SW480 (cell line): ENCODE measurements around the gene SIGLEC1.

Source experiments
- DNase-seq: peaks from one replicate; pipeline ENCODE4 v3.0.0-alpha.2; 2016; ENCODE audit warnings: low spot score

The SIGLEC1 gene

DNA sequence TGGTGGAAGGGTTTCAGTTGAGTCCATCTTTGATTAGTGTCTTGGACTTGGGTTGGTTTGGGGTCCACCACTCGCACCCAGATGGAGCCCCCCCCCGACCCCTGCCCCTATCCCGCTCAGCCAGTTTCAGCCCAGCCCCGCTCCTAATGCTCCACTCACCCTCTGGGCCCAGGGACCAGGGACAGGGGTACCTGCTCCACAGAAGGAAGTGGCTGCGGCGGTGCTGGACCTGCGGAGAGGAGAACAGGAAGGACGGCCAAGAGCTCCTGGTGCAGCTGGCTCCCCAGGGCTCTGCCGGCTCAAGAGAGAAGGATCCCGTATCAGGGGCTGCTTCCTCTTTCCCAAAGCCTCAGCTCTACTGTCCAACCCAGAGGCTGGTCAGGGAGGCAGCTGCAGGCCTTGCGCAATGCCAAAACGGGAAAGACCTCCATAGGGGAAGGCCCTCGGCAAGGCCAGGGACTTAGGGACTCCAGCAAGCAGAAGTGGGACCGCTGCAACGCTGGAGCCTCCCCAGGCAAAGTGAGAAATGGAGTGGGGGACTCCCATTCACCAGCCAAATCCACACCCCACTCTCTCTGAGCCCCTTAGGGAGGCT lies at the start of gene SIGLEC1:
SIGLEC1 (minus strand) TSS at position 322 of the 595 bp plus-strand sequence. CDS start 5,472 bp downstream, outside the sequence.
- DNase-seq, result no peak

DNA sequence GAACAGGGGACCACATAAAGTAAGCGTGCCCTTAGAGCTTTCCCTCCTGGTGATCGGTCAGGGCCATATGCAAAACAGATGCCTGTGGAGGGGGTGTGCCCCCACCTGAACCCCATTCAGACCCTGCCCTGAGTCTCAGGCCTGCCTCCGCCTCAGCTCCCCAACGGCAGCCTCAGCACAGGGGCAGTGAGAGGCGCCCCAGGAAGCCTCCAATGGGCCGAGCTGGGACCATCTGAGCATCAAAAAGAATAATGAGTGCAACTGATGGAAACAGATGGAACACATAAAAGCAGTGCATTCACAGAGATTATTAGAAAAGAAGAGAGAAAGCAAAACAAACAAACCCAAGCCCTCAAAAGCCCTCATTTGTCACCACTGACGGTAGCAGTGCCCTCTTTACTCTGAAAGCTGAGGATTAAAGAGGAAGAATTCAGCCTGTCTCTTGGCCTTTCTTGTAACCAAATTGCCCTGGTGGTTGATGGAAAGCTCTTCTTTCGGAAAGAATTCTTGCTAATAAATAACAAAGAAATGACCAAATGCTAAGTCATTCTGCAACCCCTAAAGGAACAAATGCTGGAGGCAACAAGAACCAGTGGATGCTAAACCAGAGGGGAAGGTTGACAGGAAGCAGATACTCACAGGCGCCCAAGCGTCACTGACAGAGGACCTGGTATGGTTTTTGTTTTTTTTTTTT lies 48.4 kb upstream of the SIGLEC1 start:
- no peak for DNase-seq

DNA sequence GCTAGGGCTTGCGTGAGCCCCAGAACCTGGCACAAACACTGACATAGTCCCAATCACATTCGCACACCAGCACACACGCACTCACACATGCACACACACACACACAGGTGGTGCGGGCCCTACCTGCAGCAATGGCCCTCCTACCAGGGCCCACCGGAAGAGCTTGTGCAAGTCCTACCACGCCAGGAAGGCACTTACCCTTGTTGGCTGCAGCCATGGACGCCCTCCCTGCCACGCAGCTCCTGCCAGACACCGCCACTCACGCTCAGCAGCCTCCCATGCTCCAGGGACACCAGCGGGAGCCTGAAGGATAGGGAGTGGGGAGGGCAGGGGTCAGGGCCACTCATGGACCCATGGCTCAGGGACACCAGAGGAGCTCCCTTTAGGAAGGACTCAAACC lies 47.5 kb upstream of the SIGLEC1 start:
- no peak for DNase-seq

DNA sequence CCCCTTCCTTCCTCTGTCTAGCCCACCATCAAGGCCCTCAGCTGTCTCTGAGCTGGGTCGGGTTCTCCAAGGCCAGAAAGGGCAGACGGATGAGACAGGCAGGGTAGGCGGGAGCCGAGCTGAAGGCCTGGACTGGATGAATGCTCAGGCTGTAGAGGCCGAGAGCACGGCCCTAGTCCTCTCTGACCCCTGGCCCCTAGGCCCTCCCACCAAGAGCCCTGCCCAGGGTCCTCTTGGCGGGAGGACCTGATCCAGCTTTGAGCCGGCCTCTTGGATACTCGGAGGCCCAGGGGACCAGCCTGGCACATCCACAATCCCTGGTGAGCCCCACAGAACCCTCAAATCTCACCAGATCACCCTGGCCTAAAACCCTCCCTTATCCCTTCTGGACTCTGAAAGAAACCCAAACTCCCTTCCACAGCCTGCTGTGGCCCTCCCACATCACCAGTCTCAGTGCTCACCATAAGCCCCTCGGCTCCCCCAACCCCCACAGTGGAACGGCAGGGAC lies 47.0 kb upstream of the SIGLEC1 start:
- no peak for DNase-seq

DNA sequence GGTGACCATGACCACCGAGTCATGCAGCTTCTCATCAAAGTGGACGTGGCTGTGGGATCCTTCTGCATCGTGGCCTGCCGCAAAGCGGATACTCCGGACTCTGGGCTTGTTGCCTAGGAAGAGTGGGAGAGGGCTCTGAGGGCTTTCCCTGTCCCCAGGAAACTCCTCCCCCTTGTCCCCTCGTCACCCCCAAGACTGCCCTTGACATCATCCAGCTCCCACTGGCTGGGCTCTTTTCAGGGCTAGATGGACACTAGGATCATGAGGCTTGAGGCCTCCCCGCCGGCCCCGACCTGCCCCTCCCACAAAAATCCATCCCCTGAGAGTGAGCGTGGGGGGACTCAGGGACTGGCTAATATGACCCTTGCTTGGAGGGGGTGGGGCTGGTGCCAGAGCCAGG lies 46.2 kb upstream of the SIGLEC1 start:
- DNase-seq, result no peak

DNA sequence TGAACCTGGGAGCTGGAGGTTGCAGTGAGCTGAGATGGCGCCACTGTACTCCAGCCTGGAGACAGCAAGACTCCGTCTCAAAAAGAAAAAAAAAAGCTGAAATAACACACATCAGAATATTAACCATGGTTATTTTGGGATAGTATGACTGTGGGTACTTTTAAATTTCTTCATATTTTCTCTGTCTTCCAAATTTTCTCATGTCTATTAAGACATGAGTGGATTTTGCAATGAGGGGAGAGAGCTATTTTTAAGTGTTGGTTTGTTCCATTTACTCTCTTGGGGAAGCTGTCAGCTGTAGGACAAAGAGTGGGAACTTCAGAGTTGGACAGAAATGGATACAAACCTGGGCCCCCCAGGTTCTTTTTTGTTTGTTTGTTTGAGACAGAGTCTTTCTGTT lies 44.9 kb upstream of the SIGLEC1 start:
- no peak for DNase-seq

DNA sequence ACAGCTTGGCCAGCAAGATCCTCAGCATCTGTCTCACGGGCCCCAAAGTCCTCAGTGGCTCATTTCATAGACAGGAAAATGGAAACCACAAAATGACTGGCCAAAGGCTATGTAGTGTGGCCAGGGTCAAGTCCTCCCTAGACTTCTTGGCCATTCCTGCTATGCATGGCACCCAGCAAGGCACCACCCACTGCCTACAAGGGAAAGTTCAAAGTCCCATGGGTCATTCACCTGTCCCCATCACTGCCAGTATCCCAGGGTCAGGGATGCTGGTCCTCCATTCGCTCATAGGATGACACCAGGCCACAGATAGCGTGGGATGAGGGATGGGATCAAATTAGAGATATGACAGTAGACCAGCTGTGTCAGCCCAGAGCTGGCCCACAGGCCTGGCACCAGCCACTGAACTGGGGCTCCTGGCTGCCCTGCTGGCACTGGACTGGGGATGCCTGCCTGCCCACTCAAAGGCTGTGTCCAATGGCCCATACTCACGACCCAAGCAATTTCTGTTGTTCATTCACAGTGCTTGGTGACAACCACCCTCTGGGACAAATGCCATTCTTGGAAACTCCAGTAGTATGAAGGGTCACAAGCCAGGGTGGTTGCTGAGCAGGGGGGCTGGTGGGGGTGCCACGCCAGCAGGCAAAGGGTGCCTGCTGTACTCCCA lies 43.5 kb upstream of the SIGLEC1 start:
- no peak for DNase-seq

DNA sequence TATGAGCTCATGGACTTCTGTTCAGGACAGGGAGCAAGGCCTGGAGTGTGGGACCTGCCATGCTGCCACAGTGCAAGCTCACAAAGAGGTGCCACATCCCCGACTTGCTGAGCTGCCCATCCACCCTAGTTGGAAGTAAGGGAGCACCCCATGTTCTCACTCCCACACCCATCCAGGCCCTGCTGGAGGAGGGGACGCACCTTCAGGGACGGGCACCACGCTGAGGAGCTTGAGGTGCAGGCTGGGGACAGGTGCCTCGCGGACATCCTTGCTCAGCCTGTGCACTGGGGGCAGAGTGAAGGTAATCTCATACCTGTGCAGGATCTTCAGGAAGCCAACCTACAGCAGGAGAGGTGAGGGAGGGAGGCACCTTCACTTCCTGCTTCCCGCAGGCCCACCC lies 42.9 kb upstream of the SIGLEC1 start:
- no peak for DNase-seq

DNA sequence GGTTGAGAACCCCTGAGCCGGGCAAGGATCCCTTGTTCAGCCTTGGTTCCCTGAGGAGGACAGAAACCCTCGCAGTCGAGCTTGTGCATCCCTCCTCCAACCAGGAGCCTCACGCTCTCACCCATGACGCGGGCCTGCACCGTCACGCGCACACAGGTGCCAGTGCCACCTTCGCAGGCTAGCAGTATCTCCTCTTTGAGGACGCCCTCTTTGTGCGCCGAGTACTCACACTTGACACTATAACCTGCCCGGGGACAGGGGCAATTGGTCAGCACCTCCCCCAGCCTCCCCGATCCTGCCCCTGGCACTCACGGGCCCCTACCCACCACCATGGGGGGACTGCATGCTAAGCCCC lies 41.9 kb upstream of the SIGLEC1 start:
- no peak for DNase-seq

DNA sequence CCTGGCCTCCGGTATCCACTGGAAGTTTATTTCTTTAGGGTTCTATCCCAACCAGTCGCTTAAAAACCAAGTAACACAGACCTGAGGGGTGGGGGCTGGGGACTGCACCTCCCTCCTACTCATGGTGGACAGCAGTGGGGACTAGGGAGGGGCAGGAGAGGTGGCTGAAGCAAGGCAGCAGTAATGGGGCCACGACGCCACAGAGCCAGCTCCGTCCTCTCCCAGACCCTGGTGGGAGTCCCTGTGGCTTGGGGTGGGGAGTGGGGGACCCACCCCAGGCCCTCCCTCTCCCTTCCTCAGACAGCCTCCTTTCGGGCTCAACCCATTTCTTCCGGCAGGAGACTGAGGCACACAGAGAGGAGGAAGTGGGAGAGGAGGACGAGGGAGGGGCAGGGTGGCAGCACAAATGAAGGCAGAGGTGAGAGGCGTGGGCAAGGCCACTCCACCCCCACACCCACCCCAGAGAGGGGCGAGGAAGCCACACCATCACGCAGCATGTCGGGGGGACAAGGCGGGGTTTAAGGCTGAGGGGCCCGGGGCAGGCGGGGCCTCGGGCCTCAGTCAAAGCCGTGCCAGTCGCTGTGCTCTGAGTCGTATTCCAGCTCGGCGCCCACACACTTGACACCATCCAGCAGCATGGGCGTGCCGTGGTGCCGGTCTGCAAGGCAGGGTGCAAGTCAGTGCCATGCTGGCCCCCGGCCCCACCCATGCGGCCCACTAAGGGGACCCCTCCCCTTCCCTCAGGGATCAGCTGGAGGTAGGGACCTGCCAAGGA lies 41.3 kb upstream of the SIGLEC1 start:
- DNase-seq, result no peak

DNA sequence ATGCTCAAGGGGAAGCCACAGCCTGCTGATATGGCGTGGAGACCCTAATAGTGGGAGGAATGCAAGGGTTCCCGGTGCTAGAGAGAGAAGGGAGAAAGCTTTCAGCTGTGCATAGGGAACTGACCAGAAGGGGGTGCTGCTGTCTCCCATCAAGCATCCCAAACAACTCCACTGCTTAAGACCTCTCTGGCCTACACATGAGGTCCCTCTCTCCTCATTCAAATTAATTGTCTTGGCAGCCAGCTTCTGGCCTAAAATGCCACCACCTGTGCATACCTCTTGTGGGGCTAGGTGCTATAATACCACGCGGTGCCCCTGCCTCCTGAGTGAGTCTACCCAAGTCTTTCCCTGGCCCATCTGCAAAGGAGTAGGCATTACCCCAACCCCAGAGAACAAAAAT lies 40.7 kb upstream of the SIGLEC1 start:
- peak; percentile 54 for DNase-seq

DNA sequence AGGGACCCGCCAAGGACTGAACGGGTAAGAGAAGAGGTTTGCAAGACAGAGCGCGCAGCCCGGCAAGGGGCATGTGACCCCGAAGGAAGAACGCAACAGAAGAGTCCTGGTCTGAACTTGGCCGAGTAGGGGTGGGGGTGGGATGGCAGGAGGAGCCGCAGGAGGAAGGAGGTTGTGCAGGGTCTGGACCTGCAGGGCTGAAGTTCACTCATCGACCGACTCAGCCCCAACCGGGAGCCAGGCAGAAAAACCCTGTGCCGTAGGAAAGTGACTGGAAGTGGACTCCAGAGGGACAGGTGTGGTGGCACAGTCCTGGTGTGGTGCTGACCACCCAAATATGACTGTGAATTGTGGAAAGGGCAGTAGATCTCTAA lies 40.0 kb upstream of the SIGLEC1 start:
- no peak for DNase-seq

DNA sequence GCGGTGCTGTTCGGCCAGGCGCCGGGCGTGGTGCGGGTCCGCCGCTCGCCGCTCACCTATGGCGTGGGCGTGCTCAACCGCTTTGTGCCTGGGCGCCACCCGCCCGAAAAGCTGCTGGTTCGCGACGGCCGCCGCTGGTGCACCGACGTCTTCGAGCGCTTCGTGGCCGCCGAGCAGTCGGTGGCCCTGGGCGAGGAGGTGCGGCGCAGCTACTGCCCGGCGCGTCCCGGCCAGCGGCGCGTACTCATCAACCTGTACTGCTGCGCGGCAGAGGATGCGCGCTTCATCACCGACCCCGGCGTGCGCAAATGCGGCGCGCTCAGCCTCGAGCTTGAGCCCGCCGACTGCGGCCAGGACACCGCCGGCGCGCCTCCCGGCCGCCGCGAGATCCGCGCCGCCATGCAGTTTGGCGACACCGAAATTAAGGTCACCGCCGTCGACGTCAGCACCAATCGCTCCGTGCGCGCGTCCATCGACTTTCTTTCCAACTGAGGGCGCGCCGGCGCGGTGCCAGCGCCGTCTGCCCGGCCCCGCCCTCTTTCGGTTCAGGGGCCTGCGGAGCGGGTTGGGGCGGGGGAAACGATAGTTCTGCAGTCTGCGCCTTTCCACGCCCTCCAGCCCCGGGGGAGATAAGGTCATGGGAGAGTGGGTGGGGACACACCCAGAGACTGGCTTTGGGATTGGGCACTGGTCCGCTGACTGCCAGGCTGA lies 39.4 kb upstream of the SIGLEC1 start:
- no peak for DNase-seq

DNA sequence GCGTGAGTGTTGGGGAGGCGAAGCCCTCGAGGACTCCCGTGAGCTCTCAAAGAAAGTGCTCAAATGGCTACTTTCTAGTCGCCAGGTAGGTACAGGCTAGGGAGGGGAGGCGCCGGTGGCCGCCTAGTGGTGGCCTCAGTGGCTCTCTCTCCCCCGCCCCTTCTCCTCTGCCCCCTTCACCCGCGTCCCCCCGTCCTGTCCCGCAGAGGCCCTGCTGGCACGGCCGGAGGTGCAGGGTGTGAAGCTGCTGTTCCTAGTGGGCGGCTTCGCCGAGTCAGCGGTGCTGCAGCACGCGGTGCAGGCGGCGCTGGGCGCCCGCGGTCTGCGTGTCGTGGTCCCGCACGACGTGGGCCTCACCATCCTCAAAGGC lies 38.9 kb upstream of the SIGLEC1 start:
- no peak for DNase-seq

DNA sequence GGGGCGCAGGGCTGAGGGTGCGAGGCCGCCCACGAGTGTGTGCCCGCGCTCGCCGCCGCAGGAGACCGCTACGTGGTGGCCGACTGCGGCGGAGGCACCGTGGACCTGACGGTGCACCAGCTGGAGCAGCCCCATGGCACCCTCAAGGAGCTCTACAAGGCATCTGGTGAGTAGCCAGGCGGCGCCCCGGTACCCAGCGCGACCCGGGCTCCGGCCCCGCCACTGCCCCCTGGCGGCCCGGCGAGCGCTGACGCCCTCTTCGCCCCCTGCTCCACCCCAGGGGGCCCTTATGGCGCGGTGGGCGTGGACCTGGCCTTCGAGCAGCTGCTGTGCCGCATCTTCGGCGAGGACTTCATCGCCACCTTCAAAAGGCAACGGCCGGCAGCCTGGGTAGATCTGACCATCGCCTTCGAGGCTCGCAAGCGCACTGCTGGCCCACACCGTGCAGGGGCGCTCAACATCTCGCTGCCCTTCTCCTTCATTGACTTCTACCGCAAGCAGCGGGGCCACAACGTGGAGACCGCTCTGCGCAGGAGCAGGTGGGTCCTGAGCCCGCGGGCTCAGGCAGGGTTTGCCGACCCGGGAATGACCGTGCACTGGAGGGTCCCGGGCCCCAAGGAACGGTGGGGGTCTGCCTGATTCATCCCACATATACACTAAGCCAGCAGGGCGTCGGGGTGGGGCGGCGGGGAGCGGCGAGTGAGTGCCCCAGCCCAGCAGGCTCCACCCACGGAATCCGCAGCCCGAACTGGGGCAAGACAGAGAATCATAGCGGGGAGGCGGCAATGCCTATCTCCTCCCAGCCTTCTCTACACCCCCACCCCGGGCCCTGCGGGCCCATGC lies 37.5 kb upstream of the SIGLEC1 start:
- no peak for DNase-seq

DNA sequence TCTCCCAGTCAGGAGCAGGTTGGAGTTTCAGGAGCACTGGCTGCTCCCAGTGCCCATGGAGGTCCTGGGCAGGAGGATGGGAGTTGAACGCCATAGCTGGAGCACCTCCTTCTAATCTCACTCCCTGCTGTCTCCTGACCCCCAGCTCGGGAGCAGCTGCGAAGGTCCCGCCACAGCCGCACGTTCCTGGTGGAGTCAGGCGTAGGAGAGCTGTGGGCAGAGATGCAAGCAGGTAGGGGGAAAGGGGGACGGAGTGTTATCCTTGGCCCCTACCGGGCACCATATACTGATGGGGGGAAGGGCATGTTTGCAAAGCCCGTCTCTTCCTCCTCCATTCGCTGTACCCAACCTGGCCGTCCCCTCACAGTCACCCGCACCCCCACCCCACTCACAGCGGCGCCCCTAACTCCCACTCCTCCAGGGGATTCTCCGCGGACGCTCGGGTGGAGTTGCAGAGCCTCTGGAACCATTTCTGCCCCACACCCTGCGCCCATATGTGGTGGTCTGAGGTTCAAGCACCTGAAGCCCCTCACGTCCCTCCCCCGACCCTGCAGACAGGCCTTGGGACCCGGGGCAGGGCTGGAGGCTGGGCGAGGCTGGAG lies 36.8 kb upstream of the SIGLEC1 start:
- DNase-seq, result no peak

DNA sequence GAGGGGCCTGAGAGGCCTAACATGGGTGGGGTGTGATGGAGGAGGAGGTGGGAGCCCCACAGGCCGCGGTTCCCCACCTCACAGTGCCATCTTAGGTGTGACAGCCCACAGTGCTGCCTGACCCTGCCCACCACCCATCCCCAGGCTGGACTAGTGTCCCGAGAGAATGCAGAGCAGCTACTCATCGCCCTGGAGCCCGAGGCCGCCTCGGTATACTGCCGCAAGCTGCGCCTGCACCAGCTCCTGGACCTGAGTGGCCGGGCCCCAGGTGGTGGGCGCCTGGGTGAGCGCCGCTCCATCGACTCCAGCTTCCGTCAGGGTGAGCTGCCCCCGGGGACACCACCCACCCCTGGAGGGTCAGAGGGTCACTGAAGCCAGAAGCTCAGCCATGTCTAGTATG lies 35.7 kb upstream of the SIGLEC1 start:
- no peak for DNase-seq

DNA sequence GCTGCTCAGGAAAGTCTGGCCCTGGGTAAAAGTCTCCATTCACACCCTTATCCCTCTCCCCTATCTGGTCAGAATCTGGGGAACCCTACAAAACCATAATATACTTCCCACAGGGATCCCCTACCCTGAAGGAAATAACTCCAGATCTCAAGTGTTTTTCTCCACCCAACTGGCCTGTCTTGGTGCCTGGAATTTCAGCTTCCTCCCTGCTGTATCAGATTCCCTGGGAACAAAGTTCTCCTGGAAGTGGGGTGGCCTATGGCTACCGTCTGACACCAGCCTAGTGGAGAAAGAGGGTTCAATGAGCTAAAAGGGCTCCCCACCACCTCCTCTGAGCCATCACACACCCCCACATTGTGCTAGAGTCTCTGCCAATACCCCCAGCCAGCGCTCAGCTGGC lies 35.1 kb upstream of the SIGLEC1 start:
- DNase-seq, result no peak

DNA sequence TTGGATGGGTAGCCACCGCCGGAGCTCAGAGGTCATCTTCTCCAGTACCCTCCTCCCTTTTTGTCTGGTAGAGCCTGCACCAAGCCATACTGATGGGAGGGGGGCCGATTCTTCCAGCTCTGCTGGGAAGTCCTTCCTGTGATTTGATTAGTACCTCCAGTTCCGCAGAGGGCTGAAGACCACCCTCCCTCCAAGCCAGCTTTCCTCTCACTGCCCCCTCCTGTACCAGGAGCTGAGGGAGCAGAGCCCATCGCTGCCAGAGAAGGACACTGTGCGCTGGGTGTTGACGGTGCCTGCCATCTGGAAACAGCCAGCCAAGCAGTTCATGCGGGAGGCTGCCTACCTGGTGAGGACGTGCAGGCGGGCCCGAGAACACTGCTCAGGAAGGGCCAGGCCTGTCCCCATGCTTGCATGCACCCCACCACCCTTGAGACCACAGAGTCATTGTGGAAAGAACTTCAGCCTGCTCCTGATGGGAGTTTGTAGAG lies 33.3 kb upstream of the SIGLEC1 start:
- no peak for DNase-seq

DNA sequence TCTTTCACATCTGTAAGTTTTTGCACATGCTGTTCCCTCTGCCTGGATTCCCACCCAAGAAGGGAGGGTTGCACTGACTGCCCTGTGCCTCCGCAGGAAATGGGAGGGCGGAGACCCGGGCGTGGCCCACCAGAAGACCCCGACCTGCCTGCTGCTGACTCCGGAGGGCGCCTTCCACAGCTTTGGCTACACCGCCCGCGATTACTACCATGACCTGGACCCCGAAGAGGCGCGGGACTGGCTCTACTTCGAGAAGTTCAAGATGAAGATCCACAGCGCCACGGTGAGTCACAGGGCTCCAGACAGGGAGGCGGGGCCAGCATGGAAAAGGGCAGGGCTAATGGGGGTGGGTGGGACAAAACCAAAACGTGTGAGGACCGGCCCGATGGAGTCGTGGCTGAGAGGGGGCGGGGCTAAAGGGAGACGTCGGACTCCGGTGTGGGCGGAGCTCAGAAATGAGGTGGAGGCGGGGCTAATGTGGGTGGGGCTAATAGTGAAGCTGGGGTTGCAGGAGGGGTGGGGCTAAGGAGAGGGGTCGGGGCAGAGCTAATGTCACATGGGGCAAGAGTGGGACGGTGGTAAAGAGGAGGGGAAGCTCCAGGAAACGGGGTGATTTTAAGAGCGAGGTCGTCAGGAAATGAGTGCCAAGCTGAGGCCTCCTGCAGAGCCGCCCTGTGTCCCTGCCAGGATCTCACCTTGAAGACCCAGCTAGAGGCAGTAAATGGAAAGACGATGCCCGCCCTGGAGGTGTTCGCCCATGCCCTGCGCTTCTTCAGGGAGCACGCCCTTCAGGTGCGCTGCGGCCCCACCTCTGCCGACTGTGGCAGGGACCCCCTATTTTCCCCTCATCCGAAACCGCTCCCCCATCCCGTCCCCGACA lies 32.6 kb upstream of the SIGLEC1 start:
- peak; percentile 91 for DNase-seq
